Measurements from ENCODE around the gene MAPK10. TPM values are rescaled to one million over a fixed set of nuclear protein-coding genes. Genes with fewer than 3 reads are reported as not detected.

The MAPK10 gene
- total RNA-seq, 3 donors from 2014 or later (not counting 1 experiment from before 2014, with no cell fraction given): 0.92 TPM; not detected in 2

DNA sequence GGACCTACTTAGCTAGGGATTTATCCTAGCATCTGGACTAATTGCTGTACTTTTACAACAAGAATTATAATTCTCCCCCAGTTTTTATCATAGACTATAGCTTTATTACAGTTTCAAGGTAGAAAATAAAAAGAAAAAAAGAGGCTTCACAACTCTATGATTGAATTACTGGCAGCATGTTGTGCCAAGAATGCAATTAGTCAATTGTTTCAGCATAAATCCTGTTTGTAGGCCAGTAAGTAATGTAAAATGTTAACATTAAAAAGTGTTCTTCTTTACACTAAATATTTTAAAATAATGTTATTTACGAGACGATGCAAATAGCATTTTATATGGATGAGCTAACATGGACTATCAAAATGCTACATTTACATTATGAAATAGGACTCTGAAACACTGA lies 228.4 kb downstream of the MAPK10 start:
- H3K4me1 Mint-ChIP-seq: no peaks in the 10 kb centered on the region
- Histone ChIP-seq H3K4me1 (ENCODE audit: control insufficient read depth, insufficient read depth, low read length) (no peaks in the 10 kb centered on the region), H3K27me3 (ENCODE audit: control insufficient read depth, insufficient read depth, low read length) (no peaks in the 10 kb centered on the region), H3K36me3 (ENCODE audit: control insufficient read depth, insufficient read depth, low read length) (no peaks in the 10 kb centered on the region), H3K27ac (ENCODE audit: low read length) (no peak overlapping the region), H3K4me3 (ENCODE audit: low read length) (no peak overlapping the region), H3K9me3 (ENCODE audit: control insufficient read depth, insufficient read depth, low read length) (peaks cover 4% of the 10 kb centered on the region)
- ATAC-seq: no peak
- no peaks in the 10 kb centered on the region for H3K36me3 Mint-ChIP-seq
- no peaks in the 10 kb centered on the region for H3K27me3 Mint-ChIP-seq (ENCODE audit: low read depth in 2 of 2)
- peaks cover 12 to 16% of the 10 kb centered on the region in 2 donors for H3K9me3 Mint-ChIP-seq
- DNase-seq: no peak
- H3K27ac Mint-ChIP-seq: no peak overlapping the region
- intact Hi-C loops (cut with micrococcal nuclease): no loop called here
- no peak overlapping the region for H3K4me3 Mint-ChIP-seq
- 100% methylated on average over 1 of the region's 2 CpGs for WGBS (ENCODE audit: insufficient coverage)
- TF ChIP-seq, protein P1, sequence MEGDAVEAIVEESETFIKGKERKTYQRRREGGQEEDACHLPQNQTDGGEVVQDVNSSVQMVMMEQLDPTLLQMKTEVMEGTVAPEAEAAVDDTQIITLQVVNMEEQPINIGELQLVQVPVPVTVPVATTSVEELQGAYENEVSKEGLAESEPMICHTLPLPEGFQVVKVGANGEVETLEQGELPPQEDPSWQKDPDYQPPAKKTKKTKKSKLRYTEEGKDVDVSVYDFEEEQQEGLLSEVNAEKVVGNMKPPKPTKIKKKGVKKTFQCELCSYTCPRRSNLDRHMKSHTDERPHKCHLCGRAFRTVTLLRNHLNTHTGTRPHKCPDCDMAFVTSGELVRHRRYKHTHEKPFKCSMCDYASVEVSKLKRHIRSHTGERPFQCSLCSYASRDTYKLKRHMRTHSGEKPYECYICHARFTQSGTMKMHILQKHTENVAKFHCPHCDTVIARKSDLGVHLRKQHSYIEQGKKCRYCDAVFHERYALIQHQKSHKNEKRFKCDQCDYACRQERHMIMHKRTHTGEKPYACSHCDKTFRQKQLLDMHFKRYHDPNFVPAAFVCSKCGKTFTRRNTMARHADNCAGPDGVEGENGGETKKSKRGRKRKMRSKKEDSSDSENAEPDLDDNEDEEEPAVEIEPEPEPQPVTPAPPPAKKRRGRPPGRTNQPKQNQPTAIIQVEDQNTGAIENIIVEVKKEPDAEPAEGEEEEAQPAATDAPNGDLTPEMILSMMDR (IDR thresholded peaks at IDR 0.05): no peak

DNA sequence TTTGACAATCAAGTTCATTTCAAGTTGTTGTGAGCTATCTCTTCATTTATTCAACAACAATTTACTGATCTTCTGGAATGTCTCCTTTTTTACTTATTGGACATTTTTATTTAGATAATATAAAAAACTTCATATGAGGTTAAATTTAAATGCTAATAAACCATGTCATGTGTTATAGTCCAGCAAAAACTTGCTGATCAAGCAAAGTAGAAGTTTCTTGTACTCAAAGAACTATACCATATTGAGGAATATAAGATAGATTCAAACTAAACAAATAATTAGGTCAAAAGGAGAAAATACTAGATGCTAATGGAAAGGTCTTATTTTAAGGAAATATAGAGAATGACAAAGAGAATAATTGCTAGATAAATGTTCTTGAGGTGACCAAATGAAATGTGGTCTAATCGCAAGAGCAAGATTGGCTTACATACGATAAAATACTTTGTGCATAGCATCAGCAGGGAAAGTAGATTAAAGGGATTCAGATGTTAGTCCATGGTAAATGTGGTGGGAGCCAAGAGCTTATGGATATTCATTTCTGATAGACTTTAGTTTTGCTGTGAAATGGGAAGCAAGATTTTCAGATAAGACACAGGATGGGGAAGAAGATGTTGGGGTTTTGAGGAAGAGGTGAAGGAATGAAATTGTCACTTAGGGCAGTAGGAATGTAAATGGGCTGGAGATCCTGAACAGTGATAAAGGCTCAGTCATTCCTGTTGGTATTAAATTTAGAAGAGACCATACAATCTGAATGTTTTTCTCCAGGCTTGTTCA lies 229.5 kb downstream of the MAPK10 start:
- Mint-ChIP-seq H3K27ac (no peak overlapping the region), H3K4me1 (no peaks in the 10 kb centered on the region), H3K9me3 (peaks cover 14 to 20% of the 10 kb centered on the region in 2 donors), H3K36me3 (no peaks in the 10 kb centered on the region), H3K4me3 (no peak overlapping the region), H3K27me3 (ENCODE audit: low read depth in 2 of 2) (no peaks in the 10 kb centered on the region)
- intact Hi-C loops (cut with micrococcal nuclease): no loop called here
- no peaks in the 10 kb centered on the region for H3K27me3 ChIP-seq (ENCODE audit: control insufficient read depth, insufficient read depth, low read length)
- WGBS (ENCODE audit: insufficient coverage): 95% methylated on average over 2 of the region's 2 CpGs
- no peak overlapping the region for H3K27ac ChIP-seq (ENCODE audit: low read length)
- no peak for ATAC-seq
- H3K4me1 ChIP-seq (ENCODE audit: control insufficient read depth, insufficient read depth, low read length): no peaks in the 10 kb centered on the region
- no peaks in the 10 kb centered on the region for H3K36me3 ChIP-seq (ENCODE audit: control insufficient read depth, insufficient read depth, low read length)
- TF ChIP-seq, protein P1 (IDR thresholded peaks at IDR 0.05): no peak
- no peak for DNase-seq
- H3K9me3 ChIP-seq (ENCODE audit: control insufficient read depth, insufficient read depth, low read length): peaks cover 4% of the 10 kb centered on the region
- H3K4me3 ChIP-seq (ENCODE audit: low read length): no peak overlapping the region

DNA sequence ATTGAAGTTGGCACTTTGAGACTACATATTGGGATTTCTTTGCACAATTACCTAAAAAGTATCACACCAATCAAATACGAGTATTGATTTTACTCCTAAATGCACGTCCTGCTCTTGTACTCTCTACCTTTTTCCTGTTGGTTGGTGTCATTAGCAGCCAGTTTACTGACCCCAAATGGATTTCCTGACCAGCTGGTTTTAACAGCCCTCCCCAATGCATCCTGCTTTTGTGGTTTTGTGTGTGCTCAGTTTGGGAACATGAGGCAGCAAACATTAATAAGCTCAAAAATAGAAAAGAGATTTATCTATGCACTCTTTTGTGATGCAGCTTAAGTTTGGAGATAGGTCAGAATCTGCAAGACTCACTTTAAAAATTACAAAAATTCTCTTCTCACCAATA lies 230.3 kb downstream of the MAPK10 start:
- H3K4me3 ChIP-seq (ENCODE audit: low read length): no peak overlapping the region
- no peaks in the 10 kb centered on the region for H3K27me3 Mint-ChIP-seq (ENCODE audit: low read depth in 2 of 2)
- no peaks in the 10 kb centered on the region for H3K9me3 ChIP-seq (ENCODE audit: control insufficient read depth, insufficient read depth, low read length)
- WGBS (ENCODE audit: insufficient coverage): 16% methylated on average over 2 of the region's 2 CpGs
- H3K4me1 ChIP-seq (ENCODE audit: control insufficient read depth, insufficient read depth, low read length): no peaks in the 10 kb centered on the region
- H3K9me3 Mint-ChIP-seq: peaks cover 14 to 20% of the 10 kb centered on the region in 2 donors
- no peak overlapping the region for H3K4me3 Mint-ChIP-seq
- TF ChIP-seq, protein P1 (IDR thresholded peaks at IDR 0.05): no peak
- intact Hi-C loops (cut with micrococcal nuclease): no loop called here
- H3K27me3 ChIP-seq (ENCODE audit: control insufficient read depth, insufficient read depth, low read length): no peaks in the 10 kb centered on the region
- H3K27ac Mint-ChIP-seq: no peak overlapping the region
- H3K36me3 ChIP-seq (ENCODE audit: control insufficient read depth, insufficient read depth, low read length): no peaks in the 10 kb centered on the region
- no peak overlapping the region for H3K27ac ChIP-seq (ENCODE audit: low read length)
- DNase-seq: no peak
- H3K4me1 Mint-ChIP-seq: no peaks in the 10 kb centered on the region
- ATAC-seq: no peak
- no peaks in the 10 kb centered on the region for H3K36me3 Mint-ChIP-seq

DNA sequence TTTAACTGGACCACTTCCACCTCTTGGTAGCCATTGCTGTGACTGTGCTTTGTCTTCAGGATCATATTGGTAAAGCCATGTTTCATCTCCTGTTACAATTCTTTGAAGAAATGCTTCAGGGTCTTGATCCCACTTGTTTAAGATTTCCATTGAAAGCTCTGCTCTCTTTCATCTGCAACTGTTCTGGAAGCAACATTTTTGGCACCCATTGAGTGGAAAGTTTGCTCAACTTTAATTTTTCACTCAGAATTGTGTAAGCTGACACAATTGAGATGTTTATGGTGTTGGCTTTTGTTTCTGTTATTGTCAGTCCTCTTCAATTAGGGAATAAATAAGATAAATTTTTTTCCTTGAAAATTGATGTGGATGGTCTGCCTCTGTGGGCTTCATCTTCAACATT lies 237.4 kb downstream of the MAPK10 start:
- H3K36me3 Mint-ChIP-seq: no peaks in the 10 kb centered on the region
- DNase-seq: no peak
- no peak overlapping the region for H3K27ac ChIP-seq (ENCODE audit: low read length)
- TF ChIP-seq, protein P1 (IDR thresholded peaks at IDR 0.05): no peak
- H3K27me3 Mint-ChIP-seq (ENCODE audit: low read depth in 2 of 2): no peaks in the 10 kb centered on the region
- H3K36me3 ChIP-seq (ENCODE audit: control insufficient read depth, insufficient read depth, low read length): no peaks in the 10 kb centered on the region
- H3K27me3 ChIP-seq (ENCODE audit: control insufficient read depth, insufficient read depth, low read length): no peaks in the 10 kb centered on the region
- no peaks in the 10 kb centered on the region for H3K9me3 ChIP-seq (ENCODE audit: control insufficient read depth, insufficient read depth, low read length)
- H3K4me3 ChIP-seq (ENCODE audit: low read length): no peak overlapping the region
- intact Hi-C loops (cut with micrococcal nuclease): no loop called here
- H3K4me3 Mint-ChIP-seq: no peak overlapping the region
- no peak for ATAC-seq
- no peaks in the 10 kb centered on the region for H3K4me1 Mint-ChIP-seq
- no peak overlapping the region for H3K27ac Mint-ChIP-seq
- H3K4me1 ChIP-seq (ENCODE audit: control insufficient read depth, insufficient read depth, low read length): no peaks in the 10 kb centered on the region
- peaks cover 11 to 13% of the 10 kb centered on the region in 2 donors for H3K9me3 Mint-ChIP-seq

Data from natural killer cell (primary cell).